Measurements from ENCODE around the gene SRSF4.

The SRSF4 gene

DNA sequence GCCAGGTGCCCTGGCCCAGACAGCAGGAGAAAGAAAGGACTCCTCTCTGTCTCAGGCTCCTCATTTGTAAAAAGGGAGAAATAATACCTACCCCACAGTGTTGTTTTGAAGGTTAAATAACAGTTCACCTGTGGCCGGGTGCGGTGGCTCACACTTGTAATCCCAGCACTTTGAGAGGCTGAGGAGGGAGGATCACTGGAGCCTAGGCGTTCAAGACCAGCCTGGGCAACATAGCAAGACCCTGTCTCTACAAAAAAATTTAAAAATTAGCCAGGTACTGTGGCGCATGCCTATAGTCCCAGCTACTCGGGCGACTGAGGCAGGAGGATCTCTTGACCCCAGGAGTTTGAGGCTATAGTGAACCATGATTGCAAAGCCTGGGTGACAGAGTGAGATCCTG lies 55.5 kb downstream of the SRSF4 start:
- TF ChIP-seq, protein P1, sequence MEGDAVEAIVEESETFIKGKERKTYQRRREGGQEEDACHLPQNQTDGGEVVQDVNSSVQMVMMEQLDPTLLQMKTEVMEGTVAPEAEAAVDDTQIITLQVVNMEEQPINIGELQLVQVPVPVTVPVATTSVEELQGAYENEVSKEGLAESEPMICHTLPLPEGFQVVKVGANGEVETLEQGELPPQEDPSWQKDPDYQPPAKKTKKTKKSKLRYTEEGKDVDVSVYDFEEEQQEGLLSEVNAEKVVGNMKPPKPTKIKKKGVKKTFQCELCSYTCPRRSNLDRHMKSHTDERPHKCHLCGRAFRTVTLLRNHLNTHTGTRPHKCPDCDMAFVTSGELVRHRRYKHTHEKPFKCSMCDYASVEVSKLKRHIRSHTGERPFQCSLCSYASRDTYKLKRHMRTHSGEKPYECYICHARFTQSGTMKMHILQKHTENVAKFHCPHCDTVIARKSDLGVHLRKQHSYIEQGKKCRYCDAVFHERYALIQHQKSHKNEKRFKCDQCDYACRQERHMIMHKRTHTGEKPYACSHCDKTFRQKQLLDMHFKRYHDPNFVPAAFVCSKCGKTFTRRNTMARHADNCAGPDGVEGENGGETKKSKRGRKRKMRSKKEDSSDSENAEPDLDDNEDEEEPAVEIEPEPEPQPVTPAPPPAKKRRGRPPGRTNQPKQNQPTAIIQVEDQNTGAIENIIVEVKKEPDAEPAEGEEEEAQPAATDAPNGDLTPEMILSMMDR (IDR thresholded peaks at IDR 0.05; ENCODE audit: low read depth, low read length, missing control alignments), result no peak
- no peak overlapping the region for H3K4me3 ChIP-seq (ENCODE audit: low read depth, low read length)
- DNase-seq (ENCODE audit: low read depth), result no peak

DNA sequence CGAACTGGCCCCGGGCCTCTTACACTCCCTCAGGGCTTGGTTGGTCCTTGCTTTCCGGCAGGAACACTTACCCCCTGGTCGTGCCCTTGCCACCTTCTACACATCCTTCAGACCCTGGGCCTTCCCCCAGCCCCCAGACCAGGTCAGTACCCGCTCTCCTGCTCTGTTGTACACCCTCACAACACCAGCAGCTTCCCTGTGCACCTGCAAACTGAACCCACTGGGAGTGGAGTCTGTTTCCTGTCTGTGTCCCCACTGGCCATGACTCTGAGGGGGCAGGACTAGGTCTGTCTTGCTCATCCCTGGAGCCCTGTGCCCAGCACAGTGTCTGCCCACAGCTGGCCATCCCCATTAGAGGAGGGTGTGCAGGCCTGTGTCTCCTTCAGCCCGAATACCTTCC lies 55.9 kb downstream of the SRSF4 start:
- DNase-seq (ENCODE audit: low read depth), result no peak
- TF ChIP-seq, protein P1 (IDR thresholded peaks at IDR 0.05; ENCODE audit: low read depth, low read length, missing control alignments), result no peak
- H3K4me3 ChIP-seq (ENCODE audit: low read depth, low read length), result no peak overlapping the region

DNA sequence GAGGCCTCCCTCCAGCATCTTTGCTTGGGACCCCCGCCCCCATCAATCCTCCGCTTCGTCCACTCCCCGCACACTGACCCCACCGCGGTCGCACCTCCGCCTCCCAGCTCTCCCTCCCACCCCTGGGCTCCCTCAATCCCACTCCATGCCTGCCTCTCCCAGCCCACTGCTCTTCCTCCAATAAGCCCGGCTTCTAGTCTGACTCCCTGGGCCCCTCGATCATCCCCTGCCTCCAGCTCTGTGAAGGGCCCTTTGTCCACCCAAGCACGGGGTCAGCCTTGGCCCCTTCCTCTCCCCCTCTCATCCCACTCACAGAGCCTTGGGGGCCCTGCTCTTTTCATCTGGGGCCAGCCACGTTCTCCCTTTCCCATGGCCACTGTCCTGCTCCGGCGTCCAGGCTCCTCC lies 56.5 kb downstream of the SRSF4 start:
- DNase-seq (ENCODE audit: low read depth), result no peak
- no peak overlapping the region for H3K4me3 ChIP-seq (ENCODE audit: low read depth, low read length)
- TF ChIP-seq, protein P1 (IDR thresholded peaks at IDR 0.05; ENCODE audit: low read depth, low read length, missing control alignments), result no peak

DNA sequence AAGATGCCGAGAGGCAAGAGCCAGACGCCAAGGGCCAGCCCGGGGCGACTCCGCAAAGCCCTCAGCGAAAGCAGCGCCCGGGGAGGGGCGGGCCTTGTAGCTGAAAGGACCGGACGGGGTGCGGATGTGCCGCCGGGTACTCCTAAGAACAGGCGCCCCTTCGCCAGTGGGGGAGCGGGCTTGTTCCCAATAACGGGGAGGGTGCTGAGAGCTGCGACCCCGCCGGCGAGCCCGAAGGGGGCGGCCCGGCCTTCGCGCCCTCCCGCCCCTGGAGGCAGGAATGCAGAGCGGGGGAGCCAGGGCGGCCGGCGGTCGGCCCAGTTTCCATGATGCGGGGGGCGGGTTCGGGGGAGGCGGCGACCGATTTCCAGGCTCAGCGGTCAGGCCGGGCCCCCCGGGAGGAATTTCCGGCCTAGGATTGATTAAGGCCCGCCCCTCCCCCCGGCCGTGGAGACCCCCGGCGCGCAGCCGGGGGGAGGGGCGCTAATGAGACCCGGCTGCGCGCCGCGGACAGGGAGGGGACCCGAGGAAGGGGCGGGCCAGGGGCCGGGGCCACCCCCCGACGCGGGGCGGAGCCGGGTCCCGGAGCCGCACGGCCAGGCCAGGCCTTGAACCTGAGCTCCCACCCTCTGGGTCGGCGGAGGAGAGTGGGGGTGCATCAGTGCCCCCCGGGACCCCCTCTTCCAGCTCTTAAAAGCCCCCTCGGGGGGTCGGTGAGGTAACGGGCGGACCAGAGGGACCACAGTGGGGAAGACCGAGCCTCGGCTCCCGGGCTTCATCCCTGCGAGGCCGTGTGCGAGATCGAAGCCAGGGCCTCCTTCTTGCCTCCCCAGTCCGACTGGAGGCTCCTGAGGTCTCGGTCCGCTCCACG lies 57.1 kb downstream of the SRSF4 start:
- peak overlapping the region; percentile 54 for H3K4me3 ChIP-seq (ENCODE audit: low read depth, low read length)

DNA sequence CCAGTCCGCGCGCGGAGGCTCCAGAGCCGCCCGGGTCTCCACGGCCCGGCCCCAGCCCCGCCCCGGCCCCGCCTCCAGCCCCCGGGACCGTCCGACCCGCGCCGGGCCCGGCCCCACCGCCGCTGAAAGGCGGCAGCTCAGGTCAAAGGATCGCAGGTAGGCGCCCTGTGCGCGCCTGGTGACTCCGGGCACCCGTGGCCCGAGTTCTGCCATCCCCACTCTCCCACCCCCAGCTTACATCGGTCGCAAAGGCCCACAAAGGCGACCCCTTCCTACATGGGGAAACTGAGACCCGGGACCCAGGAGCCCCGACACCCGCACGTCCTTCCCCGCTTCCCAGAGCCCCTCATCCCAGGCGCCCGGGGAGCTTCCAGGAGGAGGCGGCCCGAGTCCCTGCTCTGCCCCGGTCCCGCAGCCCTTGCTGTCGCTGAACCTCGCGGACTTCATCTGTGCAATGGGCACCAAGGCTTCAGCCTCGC lies 57.8 kb downstream of the SRSF4 start, which contains the start of gene TMEM200B:
TSS of gene TMEM200B (minus strand) at position 17 of the 479 bp plus-strand sequence. CDS start 2,075 bp downstream, outside the sequence.
- H3K4me3 ChIP-seq (ENCODE audit: low read depth, low read length), result peak within 1 kb of the TSS; percentile 54
- TF ChIP-seq, protein P1 (IDR thresholded peaks at IDR 0.05; ENCODE audit: low read depth, low read length, missing control alignments), result no peak
- DNase-seq (ENCODE audit: low read depth), result no peak

More for the DNA sequence above, 57.1 kb downstream of the SRSF4 start:
- DNase-seq (ENCODE audit: low read depth), result no peak
- TF ChIP-seq, protein P1 (IDR thresholded peaks at IDR 0.05; ENCODE audit: low read depth, low read length, missing control alignments), result peak; percentile 26

DNA sequence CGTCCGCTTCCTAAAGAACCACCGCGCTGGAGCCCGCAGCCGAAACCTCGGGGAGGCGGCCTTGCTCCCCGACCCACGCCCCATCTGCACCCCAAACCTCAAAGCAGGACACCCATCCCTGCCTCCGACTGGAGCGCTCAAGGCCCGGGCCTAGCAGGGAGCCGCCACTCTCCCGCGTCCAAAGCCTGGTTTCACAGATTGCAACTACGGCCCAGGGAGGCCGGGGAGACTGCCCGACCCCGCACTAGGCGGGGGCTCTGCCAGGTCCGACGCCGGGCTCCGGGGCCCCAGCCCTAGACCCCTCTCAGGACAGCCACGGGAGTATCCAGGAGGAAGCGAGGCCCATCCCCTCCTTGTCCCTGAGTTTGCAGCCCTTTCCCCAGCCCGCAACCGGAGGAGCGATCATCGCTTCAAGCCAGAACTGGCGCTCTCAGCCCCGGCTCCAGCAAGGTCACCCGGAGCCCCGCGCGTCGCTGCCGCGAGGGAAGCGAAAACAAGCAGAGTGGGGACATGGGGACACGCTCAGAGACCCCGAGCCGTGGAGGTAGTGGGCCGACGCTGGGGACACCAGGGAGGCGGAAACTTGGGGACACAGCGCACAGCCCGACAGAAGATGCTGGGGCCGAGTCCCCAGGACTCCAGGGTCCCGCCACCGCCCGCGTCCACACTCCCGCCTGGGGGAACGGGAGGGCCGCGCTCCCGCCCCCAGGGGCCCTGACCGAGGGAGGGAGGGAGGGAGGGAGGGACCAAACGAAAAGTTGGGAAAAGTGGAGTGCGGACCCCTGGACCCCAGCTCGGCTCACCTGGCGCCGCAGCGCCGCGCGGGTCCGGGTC lies 58.4 kb downstream of the SRSF4 start:
- TF ChIP-seq, protein P1 (IDR thresholded peaks at IDR 0.05; ENCODE audit: low read depth, low read length, missing control alignments), result no peak
- DNase-seq (ENCODE audit: low read depth), result no peak
- no peak overlapping the region for H3K4me3 ChIP-seq (ENCODE audit: low read depth, low read length)

Data from GM12864 (cell line).